NT2/D1 (cell line): ENCODE results near the gene IRX6.

Source experiments
- DNase-seq: peaks from one replicate; pipeline ENCODE4 v3.0.0-alpha.2; 2011; ENCODE audit warnings: low read depth, low spot score
- H3K27me3 ChIP-seq: 2 replicates; pipeline ENCODE4 v1.6.0; 2011; ENCODE audit warnings: mild to moderate bottlenecking; ENCODE audit not compliant: insufficient read length, insufficient read depth
- H3K36me3 ChIP-seq: 2 replicates; pipeline ENCODE4 v1.6.1; 2011; ENCODE audit warnings: mild to moderate bottlenecking, low read length, mixed read lengths; ENCODE audit not compliant: insufficient read depth, insufficient read length
- H3K4me1 ChIP-seq: 2 replicates; pipeline ENCODE4 v1.5.1; 2011; ENCODE audit not compliant: insufficient read depth, insufficient read length
- H3K4me3 ChIP-seq: 2 replicates; pipeline ENCODE4 v1.5.1; 2011; ENCODE audit warnings: low read depth; ENCODE audit not compliant: insufficient read length
- H3K9ac ChIP-seq: 2 replicates; pipeline ENCODE4 v1.6.0; 2011; ENCODE audit warnings: low read depth; ENCODE audit not compliant: insufficient read length
- H3K9me3 ChIP-seq: 2 replicates; pipeline ENCODE4 v1.5.1; 2011; ENCODE audit warnings: mild to moderate bottlenecking, low read length; ENCODE audit not compliant: insufficient read depth
- SUZ12 ChIP-seq: IDR thresholded peaks from 2 replicates; pipeline ENCODE4 v1.6.1; 2011; ENCODE audit not compliant: insufficient read length, insufficient read depth; ENCODE audit errors: extremely low read depth
- YY1 ChIP-seq: IDR thresholded peaks from 2 replicates; pipeline ENCODE4 v1.6.1; 2011; ENCODE audit not compliant: insufficient read length, insufficient read depth
- ZNF274 ChIP-seq: IDR thresholded peaks from 2 replicates; pipeline ENCODE4 v1.6.1; 2011; ENCODE audit warnings: mild to moderate bottlenecking, low read depth, low read length

The IRX6 gene

GRCh38 chr16:55330781-55331647 lies 7.0 kb downstream of the IRX6 start:
- Histone ChIP-seq H3K4me3 (no peak overlapping the region), H3K4me1 (peaks cover 6% of the 10 kb centered on the region), H3K9ac (no peak overlapping the region), H3K36me3 (no peaks in the 10 kb centered on the region), H3K27me3 (peaks cover 4% of the 10 kb centered on the region), H3K9me3 (no peaks in the 10 kb centered on the region)
- TF ChIP-seq ZNF274 (no peak), SUZ12 (no peak), YY1 (no peak)
- no peak for DNase-seq

GRCh38 chr16:55331648-55332185 lies 7.7 kb downstream of the IRX6 start:
- Histone ChIP-seq H3K9ac (no peak overlapping the region), H3K4me3 (no peak overlapping the region), H3K4me1 (peaks cover 6% of the 10 kb centered on the region), H3K27me3 (peaks cover 4% of the 10 kb centered on the region), H3K36me3 (no peaks in the 10 kb centered on the region), H3K9me3 (no peaks in the 10 kb centered on the region)
- TF ChIP-seq SUZ12 (no peak), ZNF274 (no peak), YY1 (no peak)
- DNase-seq: no peak

GRCh38 chr16:55333684-55334083 lies 9.7 kb downstream of the IRX6 start:
- DNase-seq: no peak
- TF ChIP-seq SUZ12 (no peak), YY1 (no peak)
- no peaks in the 10 kb centered on the region for H3K9me3 ChIP-seq
- no peak overlapping the region for H3K9ac ChIP-seq
- H3K4me3 ChIP-seq: no peak overlapping the region
- H3K4me1 ChIP-seq: peaks cover 5% of the 10 kb centered on the region
- H3K27me3 ChIP-seq: peaks cover 2% of the 10 kb centered on the region
- no peaks in the 10 kb centered on the region for H3K36me3 ChIP-seq

DNA sequence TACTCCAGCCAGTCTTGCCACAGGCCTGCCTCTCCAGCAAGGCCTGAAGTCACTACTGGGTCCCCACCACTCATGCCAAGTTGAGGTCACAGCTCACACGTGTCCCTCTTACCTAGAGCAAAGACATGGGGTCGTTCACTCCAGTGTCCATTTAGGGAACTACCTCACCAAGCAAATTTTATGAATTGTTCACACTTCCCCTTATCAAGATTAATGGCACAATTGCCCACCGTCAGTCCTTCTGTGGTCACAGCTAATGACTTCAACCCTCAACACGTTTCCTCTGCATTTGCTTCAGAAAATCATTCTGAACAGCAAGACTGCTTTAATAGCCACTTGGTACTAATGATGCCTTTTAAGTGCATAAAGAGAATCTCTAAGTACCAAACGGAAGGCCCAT lies 14.6 kb downstream of the IRX6 start:
- Histone ChIP-seq H3K4me3 (no peak overlapping the region), H3K27me3 (peaks cover 2% of the 10 kb centered on the region), H3K36me3 (no peaks in the 10 kb centered on the region), H3K9me3 (no peaks in the 10 kb centered on the region), H3K4me1 (no peaks in the 10 kb centered on the region), H3K9ac (no peak overlapping the region)
- no peak for DNase-seq
- TF ChIP-seq ZNF274 (no peak), YY1 (no peak), SUZ12 (no peak)

GRCh38 chr16:55340445-55340844 lies 16.4 kb downstream of the IRX6 start:
- H3K4me1 ChIP-seq: no peaks in the 10 kb centered on the region
- DNase-seq: no peak
- no peak for TF ChIP-seq ZNF274
- TF ChIP-seq SUZ12: no peak
- TF ChIP-seq YY1: no peak
- no peak overlapping the region for H3K9ac ChIP-seq
- H3K9me3 ChIP-seq: no peaks in the 10 kb centered on the region
- no peaks in the 10 kb centered on the region for H3K36me3 ChIP-seq
- H3K4me3 ChIP-seq: no peak overlapping the region
- H3K27me3 ChIP-seq: peaks cover 2% of the 10 kb centered on the region

DNA sequence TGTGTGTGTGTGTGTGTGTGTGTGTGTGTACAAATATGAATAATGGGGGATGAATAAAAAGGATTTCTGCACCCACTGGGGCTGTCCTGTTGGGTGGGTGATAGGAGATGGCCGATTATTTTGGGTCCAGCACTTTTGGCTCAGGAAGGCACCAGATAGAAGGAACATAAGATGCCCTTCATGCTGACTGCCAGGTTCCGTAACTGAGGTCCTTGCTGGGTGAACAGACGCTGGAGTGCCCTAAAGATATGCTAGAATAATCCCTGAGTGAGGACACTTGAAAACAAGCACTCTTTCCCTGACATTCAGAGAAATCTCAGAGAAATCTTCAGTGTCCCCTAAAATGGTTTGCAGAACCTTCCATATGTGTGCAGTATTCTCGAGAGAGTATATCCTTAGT lies 17.7 kb downstream of the IRX6 start:
- H3K9ac ChIP-seq: no peak overlapping the region
- no peaks in the 10 kb centered on the region for H3K36me3 ChIP-seq
- H3K9me3 ChIP-seq: no peaks in the 10 kb centered on the region
- no peaks in the 10 kb centered on the region for H3K27me3 ChIP-seq
- H3K4me1 ChIP-seq: no peaks in the 10 kb centered on the region
- TF ChIP-seq SUZ12 (no peak), ZNF274 (no peak), YY1 (no peak)
- DNase-seq: no peak
- H3K4me3 ChIP-seq: no peak overlapping the region

- DNase-seq: no peak
- no peaks in the 10 kb centered on the region for H3K27me3 ChIP-seq
- no peak overlapping the region for H3K4me3 ChIP-seq
- H3K9ac ChIP-seq: no peak overlapping the region
- no peaks in the 10 kb centered on the region for H3K4me1 ChIP-seq
- no peaks in the 10 kb centered on the region for H3K9me3 ChIP-seq
- TF ChIP-seq SUZ12 (no peak), YY1 (no peak), ZNF274 (no peak)
- no peaks in the 10 kb centered on the region for H3K36me3 ChIP-seq
Measured at GRCh38 chr16:55346475-55346874, 22.5 kb downstream of the IRX6 start.
